GM18870 (cell line): ENCODE data around the gene TXN2.

ENCODE experiments used
- ATAC-seq: cut with Tn5 transposase; IDR thresholded peaks from one replicate; pipeline ENCODE4 v1.9.1; 2021; ENCODE audit warnings: moderate library complexity; ENCODE audit not compliant: unreplicated experiment

Gene TXN2

GRCh38 chr22:36486619-36487384, 5.4 kb upstream of the TXN2 start:
- ATAC-seq: no peak

DNA sequence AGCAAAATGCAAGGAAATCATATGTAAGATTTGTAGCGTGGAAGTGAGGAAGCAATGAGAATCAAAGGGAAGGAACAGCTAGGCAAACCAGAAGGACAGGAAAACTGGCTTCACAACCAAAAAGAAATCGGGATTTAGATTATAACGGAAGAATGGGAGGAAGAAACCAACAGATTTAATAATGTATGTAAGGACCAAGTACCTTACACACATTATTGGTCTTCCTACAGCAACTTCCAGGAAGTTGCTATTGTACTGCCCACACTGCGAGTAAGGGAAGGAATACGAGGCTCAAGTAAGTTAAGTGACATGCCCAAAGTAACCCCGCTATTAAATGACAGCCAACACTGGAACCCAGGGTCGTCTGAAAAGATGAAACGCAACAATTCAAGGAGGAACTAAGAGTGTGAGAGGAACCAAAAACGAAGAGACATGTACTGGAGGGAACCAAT, 473 bp downstream of the TXN2 start:
- no peak for ATAC-seq

GRCh38 chr22:36478966-36479365, 2.5 kb downstream of the TXN2 start:
- no peak for ATAC-seq

GRCh38 chr22:36475341-36475740, 6.1 kb downstream of the TXN2 start:
- ATAC-seq: no peak

GRCh38 chr22:36472689-36473088, 8.8 kb downstream of the TXN2 start:
- ATAC-seq: no peak

DNA sequence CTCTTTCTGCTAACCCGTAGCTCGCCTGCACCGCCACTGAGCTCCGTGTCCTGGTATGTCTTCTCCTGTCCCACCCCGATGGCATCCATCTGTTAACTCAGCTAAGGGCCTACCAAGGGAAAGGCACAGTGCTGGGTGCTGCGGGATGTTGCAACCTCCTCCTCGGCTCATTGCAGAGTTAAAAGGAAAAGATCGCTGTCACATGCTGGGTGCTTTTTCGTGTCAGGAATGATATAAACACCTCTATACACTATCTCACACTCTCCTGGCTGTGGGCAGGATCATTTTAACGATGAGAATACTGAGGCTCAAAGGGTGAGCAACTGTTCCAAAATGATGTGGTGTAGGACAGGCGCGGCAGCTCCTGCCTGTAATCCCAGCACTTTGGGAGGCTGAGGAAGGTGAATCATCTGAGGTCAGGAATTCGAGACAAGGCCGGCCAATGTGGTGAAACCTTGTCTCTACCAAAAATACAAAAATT, 10.1 kb downstream of the TXN2 start:
- no peak for ATAC-seq

DNA sequence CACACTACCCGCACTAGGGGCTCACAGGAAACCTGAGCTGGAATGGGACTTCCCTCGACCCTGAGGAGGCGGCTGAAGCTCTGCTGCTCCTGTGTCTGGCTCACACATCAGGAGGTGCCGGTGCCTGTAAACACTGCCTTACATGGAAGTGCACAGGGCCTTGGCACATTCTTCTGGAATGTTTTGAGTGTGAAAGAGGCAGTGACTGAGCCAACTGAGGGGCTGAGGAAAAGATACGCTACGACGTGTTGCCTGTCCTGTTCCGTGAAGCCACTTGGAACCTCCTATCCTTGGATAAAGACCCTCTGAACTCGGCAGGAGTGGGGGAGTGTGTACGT, 10.5 kb downstream of the TXN2 start:
- ATAC-seq: no peak

DNA sequence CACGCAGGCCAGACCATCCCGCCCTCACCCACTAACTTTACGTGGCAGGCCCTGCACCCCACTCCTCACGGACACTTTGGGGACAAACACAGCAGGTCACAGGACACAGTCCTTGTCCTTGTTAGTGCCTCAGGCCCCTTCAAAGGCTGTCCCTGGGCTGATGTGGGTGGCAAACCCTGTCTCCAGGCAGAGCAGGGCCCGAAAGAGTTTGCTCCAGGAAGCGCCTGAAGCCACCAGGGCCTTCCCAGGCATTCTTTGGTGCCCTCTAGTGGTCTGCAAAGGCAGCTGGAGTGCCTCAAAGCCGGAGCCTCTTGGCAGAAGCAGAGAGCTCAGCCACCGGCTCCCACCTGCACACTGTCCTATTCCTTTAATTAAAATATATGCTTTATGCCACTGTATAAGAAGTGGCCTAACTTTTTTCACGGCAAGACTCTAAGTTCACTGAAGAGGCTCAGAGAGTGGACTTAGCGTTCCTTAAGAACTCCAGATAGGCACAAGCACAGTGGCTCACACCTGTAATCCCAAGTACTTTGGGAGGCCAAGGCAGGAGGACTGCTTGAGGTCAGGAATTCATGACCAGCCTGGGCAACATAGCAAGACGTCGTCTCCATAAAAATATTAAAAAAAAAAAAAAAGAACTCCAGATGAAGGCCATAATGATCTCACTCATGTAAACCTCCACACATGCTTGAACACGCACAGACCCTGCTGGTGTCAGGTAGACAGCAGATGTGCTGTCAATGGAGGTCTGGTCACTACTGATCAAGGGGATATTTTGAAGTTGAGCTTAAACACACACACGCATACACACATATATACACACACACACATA, 11.1 kb downstream of the TXN2 start:
- no peak for ATAC-seq

DNA sequence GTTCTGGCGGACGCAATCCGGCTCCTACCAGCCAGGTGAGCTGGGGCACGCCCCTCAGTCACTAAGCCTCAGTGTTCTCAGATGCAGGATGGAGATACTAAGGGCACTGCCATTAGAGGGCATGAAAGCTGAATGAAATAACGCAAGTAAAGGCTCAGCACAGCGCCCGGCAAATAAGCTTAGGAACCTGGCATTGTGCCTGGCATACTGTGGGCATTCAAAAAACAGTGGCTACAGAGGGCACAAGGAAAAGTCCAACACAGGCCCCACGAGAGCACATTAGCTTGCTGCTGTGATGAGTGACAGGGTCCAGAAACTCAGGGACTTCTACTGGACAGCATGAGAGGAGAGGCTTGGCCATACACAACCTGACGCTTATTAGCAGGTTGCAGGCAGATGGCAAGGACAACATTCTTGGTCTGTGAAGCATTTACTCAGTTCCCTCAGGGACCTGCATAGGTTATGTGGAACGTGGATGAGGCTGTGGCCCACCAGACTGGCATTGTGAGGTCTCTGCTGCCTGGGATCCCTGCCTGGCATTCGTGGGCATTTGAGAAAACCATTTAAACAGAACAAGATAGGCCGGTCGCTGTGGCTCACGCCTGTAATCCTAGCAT, 12.2 kb downstream of the TXN2 start:
- ATAC-seq: no peak

DNA sequence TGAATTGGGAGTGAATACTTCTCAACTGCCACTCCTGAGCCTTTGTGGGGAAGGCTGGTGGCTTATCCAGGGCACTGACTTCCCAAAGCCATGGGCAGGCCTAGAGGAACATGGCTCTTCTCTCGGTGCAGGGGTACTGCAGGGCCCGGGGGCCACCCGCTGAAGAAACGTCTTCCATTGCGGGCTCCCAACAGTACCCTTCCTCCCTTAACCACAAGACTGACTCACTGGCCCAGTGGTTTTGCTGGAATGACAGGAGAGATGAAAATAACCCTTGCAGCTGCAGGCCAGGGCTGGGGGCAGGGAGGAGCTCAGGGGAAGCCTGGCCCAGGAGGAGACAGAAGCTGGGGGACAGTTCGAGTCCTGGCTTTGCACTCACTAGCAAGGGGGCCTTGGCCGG, 13.5 kb downstream of the TXN2 start:
- ATAC-seq: no peak

DNA sequence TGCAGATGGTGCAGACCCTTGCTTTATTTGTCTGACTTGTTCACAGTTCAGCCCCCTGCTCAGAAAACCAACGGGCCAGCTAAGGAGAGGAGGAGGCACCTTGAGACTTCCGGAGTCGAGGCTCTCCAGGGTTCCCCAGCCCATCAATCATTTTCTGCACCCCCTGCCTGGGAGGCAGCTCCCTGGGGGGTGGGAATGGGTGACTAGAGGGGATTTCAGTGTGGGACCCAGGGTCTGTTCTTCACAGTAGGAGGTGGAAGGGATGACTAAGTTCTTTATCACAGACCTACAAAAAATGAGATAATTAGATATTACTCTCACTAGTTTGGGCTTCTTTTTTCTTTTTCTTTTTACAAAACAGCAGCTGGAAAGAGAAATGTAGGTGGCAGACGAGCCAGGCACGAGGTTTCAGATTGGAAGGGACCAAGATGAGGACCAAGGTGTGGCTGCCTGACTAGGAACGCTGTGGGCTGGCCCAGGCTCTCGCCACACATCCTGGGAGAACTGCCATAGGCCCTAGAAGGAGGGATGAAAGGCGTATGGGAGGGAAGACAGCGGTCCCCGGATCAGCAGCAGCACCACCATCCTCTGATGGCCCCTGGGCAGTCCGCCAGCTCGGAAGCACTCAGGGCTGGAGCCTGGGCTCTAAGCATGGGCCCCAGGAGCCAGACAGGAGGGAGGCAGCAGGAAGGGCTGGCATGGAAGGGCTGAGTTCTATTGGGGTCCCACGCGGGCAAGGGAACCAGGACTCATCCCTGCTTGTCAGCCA, 14.2 kb downstream of the TXN2 start:
- no peak for ATAC-seq

DNA sequence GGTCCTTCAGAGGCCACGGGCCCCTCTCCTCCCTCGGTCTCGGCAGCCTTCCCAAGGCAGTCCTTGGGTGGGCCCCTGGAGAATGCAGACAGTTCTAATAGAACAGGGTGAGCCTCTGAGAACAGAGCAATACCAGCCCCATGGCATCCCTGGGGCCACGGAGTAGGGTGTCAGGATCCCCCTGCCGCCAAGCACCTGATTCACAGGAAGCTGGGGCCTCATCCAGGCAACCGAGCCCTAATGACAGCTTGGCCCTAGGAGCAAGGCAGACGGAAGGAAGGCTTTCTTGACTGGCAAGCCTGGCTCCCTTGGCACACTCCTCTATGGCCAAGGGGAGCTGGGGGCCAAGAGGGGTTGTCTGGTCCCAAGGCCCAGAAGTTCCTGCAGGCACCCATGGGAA, 15.2 kb downstream of the TXN2 start:
- ATAC-seq: no peak

DNA sequence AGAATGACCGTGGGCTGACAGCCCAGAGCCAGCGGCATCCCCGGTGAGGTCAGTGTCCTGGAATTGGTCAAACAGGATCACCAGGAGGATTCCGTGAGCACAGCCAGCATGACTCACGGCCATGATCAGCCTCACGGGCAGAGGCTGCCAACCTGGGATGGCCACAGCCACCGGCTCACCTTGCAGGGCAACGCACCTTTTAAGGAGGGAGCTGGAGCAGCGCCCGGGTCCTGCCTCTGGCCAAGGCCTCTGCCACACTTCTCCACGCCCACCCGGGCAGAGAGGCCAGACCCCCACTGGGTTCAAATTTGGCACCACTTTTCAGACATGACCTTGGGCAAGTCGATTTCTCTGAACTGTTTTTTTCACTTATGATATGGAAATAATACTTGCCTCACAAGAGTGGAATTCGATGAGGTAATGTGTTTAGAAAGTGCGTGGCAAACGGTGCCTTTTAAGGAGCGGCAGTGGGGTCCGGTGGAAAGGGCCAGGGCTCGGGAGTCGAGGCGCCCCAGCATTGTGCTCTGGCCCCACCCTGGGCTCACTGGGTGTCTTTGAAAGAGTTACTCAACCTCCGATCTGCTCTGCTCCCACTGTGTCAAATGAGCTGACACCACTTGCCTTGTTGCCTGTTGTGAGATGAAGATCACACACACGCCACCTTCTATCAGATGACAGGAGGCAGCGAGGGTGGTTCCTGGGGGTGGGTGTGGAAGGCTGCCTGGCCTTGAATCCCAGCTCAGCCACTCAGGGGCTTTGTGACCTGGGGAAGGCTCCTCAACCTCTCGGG, 16.0 kb downstream of the TXN2 start:
- no peak for ATAC-seq

GRCh38 chr22:36464715-36465231, 16.7 kb downstream of the TXN2 start:
- no peak for ATAC-seq

DNA sequence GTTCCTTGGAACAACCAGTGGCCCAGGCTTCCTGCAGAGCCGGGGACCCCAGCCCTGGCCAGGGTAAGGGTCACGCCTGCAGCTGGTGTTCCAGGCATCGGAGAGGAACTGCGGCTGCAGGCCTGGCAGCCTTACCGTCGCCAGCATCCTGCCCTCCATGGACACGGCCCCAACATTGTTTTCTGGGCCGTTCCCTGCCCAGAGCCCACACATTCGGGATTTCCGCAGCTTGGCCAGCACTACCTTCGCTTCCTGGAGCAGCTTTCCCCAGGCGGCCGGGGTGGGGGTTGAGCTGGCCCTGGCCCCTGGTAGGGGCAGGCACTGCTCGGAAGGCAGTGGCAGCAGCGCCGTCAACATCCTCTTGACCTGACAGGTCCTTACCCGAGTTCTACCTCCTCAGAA, 17.7 kb downstream of the TXN2 start:
- no peak for ATAC-seq

- ATAC-seq: no peak
Observed at GRCh38 chr22:36461665-36462649, 19.5 kb downstream of the TXN2 start.

- ATAC-seq: no peak
Observed at GRCh38 chr22:36460202-36460601, 21.2 kb downstream of the TXN2 start.

DNA sequence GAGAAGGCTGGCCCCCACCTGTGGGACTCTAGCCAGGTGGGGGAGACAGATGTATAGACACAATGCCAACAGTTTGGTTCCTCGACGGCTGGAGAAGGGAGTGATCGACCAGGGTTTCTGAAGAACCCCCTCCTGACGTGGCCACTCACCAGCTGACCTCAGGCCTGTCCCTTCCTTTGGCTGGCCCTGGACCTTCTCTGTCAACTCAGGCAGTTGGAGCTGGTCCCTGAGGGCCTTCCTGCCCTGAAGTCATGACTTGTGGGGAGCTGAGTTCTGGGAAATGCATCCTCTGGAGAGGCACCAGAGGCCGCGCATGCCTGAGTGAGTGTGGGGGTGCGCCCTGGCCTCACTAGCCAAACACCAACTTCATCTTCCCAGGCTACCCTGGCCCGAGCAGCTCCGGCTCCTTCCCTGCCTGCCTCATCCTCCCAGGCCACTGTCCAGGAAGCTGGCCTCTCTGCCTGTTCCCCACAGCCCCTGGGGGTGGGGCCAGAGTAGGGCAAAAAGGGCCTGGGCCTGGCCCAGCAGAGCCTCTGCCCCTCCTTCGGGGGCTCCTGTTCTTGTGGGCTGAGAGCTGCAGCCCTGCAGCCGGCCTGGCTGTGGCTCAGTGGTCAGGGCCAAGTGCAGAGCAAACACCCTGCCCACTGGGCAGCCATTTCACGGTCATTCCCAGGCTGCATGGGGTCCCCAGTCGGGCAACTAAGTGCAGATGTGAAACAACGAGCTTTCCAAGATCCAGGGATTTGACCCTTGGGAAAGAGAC, 23.6 kb downstream of the TXN2 start:
- ATAC-seq: no peak
